Measurements from ENCODE around the gene TMEM107. TPM values are rescaled to one million over a fixed set of nuclear protein-coding genes. Genes with fewer than 3 reads are reported as not detected.

TMEM107 gene
- total RNA-seq, 1 experiment from 2014 or later: 13.5 TPM

- TF ChIP-seq CTCF (IDR thresholded peaks at IDR 0.05; ENCODE audit: unreplicated experiment): no peak
- H3K27me3 Mint-ChIP-seq (ENCODE audit: unreplicated experiment): no peaks in the 10 kb centered on the region
- no peaks in the 10 kb centered on the region for H3K4me1 Mint-ChIP-seq (ENCODE audit: low read depth, unreplicated experiment)
- DNase-seq: no peak
- BruUV-seq (replicated peaks): no TSS peak
- no peaks in the 10 kb centered on the region for H3K9me3 Mint-ChIP-seq (ENCODE audit: low read depth, unreplicated experiment)
- intact Hi-C loops (cut with micrococcal nuclease; ENCODE audit: unreplicated experiment): no loop called here
- no peak overlapping the region for H3K4me3 Mint-ChIP-seq (ENCODE audit: low read depth, unreplicated experiment)
- peaks cover 44% of the 10 kb centered on the region for H3K36me3 Mint-ChIP-seq (ENCODE audit: insufficient read depth, unreplicated experiment)
- no peak overlapping the region for H3K27ac Mint-ChIP-seq (ENCODE audit: unreplicated experiment)
- CTCF ChIA-PET: no interaction called here
These were observed 28.8 kb upstream of the TMEM107 start for GRCh38 chr17:8204761-8205555.

GRCh38 chr17:8192070-8192815 lies 16.1 kb upstream of the TMEM107 start:
- H3K27me3 Mint-ChIP-seq (ENCODE audit: unreplicated experiment): no peaks in the 10 kb centered on the region
- no peak for TF ChIP-seq CTCF (IDR thresholded peaks at IDR 0.05; ENCODE audit: unreplicated experiment)
- CTCF ChIA-PET: interaction anchor here (1.0 to 1.5 kb wide), 2 partner anchors 30 to 70 kb away, joined by 3 read pairs; no protein-coding TSS in a partner anchor
- no peak overlapping the region for H3K4me3 Mint-ChIP-seq (ENCODE audit: low read depth, unreplicated experiment)
- BruUV-seq (replicated peaks): no TSS peak
- DNase-seq: peak; percentile 76
- H3K27ac Mint-ChIP-seq (ENCODE audit: unreplicated experiment): no peak overlapping the region
- no peaks in the 10 kb centered on the region for H3K9me3 Mint-ChIP-seq (ENCODE audit: low read depth, unreplicated experiment)
- no peaks in the 10 kb centered on the region for H3K4me1 Mint-ChIP-seq (ENCODE audit: low read depth, unreplicated experiment)
- intact Hi-C loops (cut with micrococcal nuclease; ENCODE audit: unreplicated experiment): no loop called here
- H3K36me3 Mint-ChIP-seq (ENCODE audit: insufficient read depth, unreplicated experiment): peaks cover 21% of the 10 kb centered on the region

- TF ChIP-seq CTCF (IDR thresholded peaks at IDR 0.05; ENCODE audit: unreplicated experiment): no peak
- Mint-ChIP-seq H3K36me3 (ENCODE audit: insufficient read depth, unreplicated experiment) (peaks cover 21% of the 10 kb centered on the region), H3K4me1 (ENCODE audit: low read depth, unreplicated experiment) (no peaks in the 10 kb centered on the region), H3K4me3 (ENCODE audit: low read depth, unreplicated experiment) (no peak overlapping the region), H3K27me3 (ENCODE audit: unreplicated experiment) (no peaks in the 10 kb centered on the region), H3K9me3 (ENCODE audit: low read depth, unreplicated experiment) (no peaks in the 10 kb centered on the region), H3K27ac (ENCODE audit: unreplicated experiment) (no peak overlapping the region)
- intact Hi-C loops (cut with micrococcal nuclease; ENCODE audit: unreplicated experiment): no loop called here
- DNase-seq: no peak
- CTCF ChIA-PET: interaction anchor here (0.6 to 0.9 kb wide), 5 partner anchors 20 to 72 kb away, joined by 3 to 4 read pairs (median 3); partner anchors contain the start of gene AURKB
- BruUV-seq (replicated peaks): no TSS peak
These were observed 14.3 kb upstream of the TMEM107 start for GRCh38 chr17:8190506-8190905.

- Mint-ChIP-seq H3K27ac (ENCODE audit: unreplicated experiment) (peak within 1 kb of the TSS; percentile 81), H3K27me3 (ENCODE audit: unreplicated experiment) (no peaks in the 10 kb centered on the region), H3K36me3 (ENCODE audit: insufficient read depth, unreplicated experiment) (peaks cover 21% of the 10 kb centered on the region), H3K4me3 (ENCODE audit: low read depth, unreplicated experiment) (no peak within 1 kb of the TSS), H3K9me3 (ENCODE audit: low read depth, unreplicated experiment) (no peaks in the 10 kb centered on the region), H3K4me1 (ENCODE audit: low read depth, unreplicated experiment) (no peaks in the 10 kb centered on the region)
- no peak for TF ChIP-seq CTCF (IDR thresholded peaks at IDR 0.05; ENCODE audit: unreplicated experiment)
- intact Hi-C loops (cut with micrococcal nuclease; ENCODE audit: unreplicated experiment): loop anchor here (5.0 kb wide), 1 partner anchor 53 kb away; no protein-coding TSS in a partner anchor
- TSS peak; percentile 51 for BruUV-seq (replicated peaks)
- CTCF ChIA-PET: interaction anchor here (0.6 to 0.9 kb wide), 6 partner anchors 20 to 71 kb away, joined by 3 to 6 read pairs (median 3); partner anchors contain the start of gene AURKB
- DNase-seq: peak; percentile 90
These were observed 13.7 kb upstream of the TMEM107 start, which contains the start of gene BORCS6 for GRCh38 chr17:8189711-8190477. TSS of gene BORCS6 (minus strand) at chr17:8190180. CDS start at chr17:8190140, 40 bp downstream.

All from Calu3 (cell line).